SK-N-MC (cell line): ENCODE results near the gene HTR1E.

Experiments used
- DNase-seq: peaks from one replicate; pipeline ENCODE4 v3.0.0-alpha.2; 2011; ENCODE audit warnings: low read depth, low spot score
- H3K27ac ChIP-seq: fragments of 200-600 bp; sonication (generic); 2 replicates; pipeline ENCODE4 v1.5.1; 2016; ENCODE audit warnings: mixed run types
- H3K36me3 ChIP-seq: fragments of 200-600 bp; sonication (generic); 2 replicates; pipeline ENCODE4 v1.6.1; 2017; ENCODE audit warnings: antibody characterized with exemption, low read length, mixed read lengths; ENCODE audit not compliant: insufficient read depth
- H3K4me3 ChIP-seq: fragments of 200-600 bp; sonication (generic); 2 replicates; pipeline ENCODE4 v1.5.1; 2016
- H3K9ac ChIP-seq: fragments of 200-600 bp; sonication (generic); 2 replicates; pipeline ENCODE4 v1.8.0; 2017; ENCODE audit warnings: mixed run types, mixed read lengths; ENCODE audit not compliant: insufficient read length
- H3K9me3 ChIP-seq: fragments of 200-600 bp; sonication (generic); 2 replicates; pipeline ENCODE4 v1.6.1; 2017; ENCODE audit warnings: low read depth, mild to moderate bottlenecking, antibody characterized with exemption, low read length, moderate library complexity, mixed read lengths
- EZH2 ChIP-seq: fragments of 200-600 bp; sonication (generic); IDR thresholded peaks from one replicate; pipeline ENCODE4 v1.6.1; 2017; ENCODE audit warnings: antibody characterized with exemption
- FOXP2 ChIP-seq: optimal IDR thresholded peaks from 2 replicates; pipeline ENCODE3; 2011; ENCODE audit warnings: mild to moderate bottlenecking, moderate library complexity; ENCODE audit not compliant: insufficient read depth; ENCODE audit errors: extremely low read length, control extremely low read depth
- POLR2AphosphoS5 ChIP-seq: IDR thresholded peaks from 2 replicates; pipeline ENCODE4 v1.6.1; 2012; ENCODE audit warnings: mild to moderate bottlenecking, low read depth, low read length, borderline replicate concordance

The HTR1E gene

DNA sequence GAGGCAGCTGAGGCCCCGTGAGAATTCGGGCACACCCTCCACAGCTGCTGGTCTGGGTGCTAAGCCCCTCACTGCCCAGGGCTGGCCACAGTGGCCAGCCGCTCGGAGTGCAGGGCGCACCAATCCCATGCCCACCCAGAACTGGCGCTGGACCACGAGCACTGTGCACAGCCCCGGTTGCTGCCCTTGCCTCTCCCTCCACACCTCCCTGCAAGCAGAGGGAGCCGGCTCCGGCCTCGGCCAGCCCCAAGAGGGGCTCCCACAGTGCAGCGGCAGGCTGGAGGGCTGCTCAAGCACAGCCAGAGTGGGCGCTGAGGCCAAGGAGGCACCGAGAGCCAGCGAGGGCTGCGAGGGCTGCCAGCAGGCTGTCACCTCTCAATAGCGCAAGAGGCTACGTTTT lies 122.6 kb downstream of the HTR1E start:
- Histone ChIP-seq H3K9me3 (no peaks in the 10 kb centered on the region), H3K36me3 (no peaks in the 10 kb centered on the region), H3K4me3 (no peak overlapping the region), H3K9ac (no peak overlapping the region), H3K27ac (no peak overlapping the region)
- TF ChIP-seq FOXP2 = no peak
- TF ChIP-seq POLR2AphosphoS5 = no peak
- no peak for TF ChIP-seq EZH2
- no peak for DNase-seq

DNA sequence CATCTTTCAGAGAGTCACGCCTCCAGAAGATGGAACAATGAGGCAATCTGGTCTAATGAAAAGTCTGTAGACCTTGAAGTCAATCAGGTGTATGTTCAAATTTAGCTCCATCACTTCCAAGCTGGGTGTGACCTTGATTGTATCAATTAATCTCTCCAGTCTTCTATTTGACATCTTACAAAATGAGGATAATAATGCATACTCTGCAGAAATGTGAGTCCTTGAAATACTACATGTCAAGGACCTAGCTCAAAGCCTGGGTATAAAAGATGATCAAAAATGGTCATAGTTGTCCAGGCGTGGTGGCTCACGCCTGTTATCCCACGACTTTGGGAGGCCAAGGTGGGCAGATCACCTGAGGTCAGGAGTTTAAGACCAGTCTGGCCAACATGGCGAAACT lies 127.8 kb downstream of the HTR1E start:
- no peak for DNase-seq
- TF ChIP-seq EZH2 (no peak), POLR2AphosphoS5 (no peak), FOXP2 (no peak)
- Histone ChIP-seq H3K27ac (no peak overlapping the region), H3K9ac (no peak overlapping the region), H3K9me3 (no peaks in the 10 kb centered on the region), H3K36me3 (no peaks in the 10 kb centered on the region), H3K4me3 (no peak overlapping the region)
